HUES64 (cell line): ENCODE results near the gene MAPK6.

ENCODE experiments used
- H3K27ac ChIP-seq: 2 replicates; pipeline ENCODE4 v1.7.0; 2013; ENCODE audit warnings: low read depth, low read length, inconsistent platforms
- H3K27me3 ChIP-seq: 2 replicates; pipeline ENCODE4 v1.6.1; 2013; ENCODE audit warnings: mild to moderate bottlenecking, low read length; ENCODE audit not compliant: insufficient read depth
- H3K36me3 ChIP-seq: 2 replicates; pipeline ENCODE4 v1.6.1; 2013; ENCODE audit warnings: mild to moderate bottlenecking, low read length; ENCODE audit not compliant: insufficient read depth
- H3K4me1 ChIP-seq: 2 replicates; pipeline ENCODE4 v1.6.1; 2013; ENCODE audit warnings: mild to moderate bottlenecking, low read length, moderate library complexity; ENCODE audit not compliant: insufficient read depth
- H3K4me3 ChIP-seq: 2 replicates; pipeline ENCODE4 v1.5.1; 2013; ENCODE audit warnings: mild to moderate bottlenecking, low read length, moderate library complexity
- H3K9ac ChIP-seq: 2 replicates; pipeline ENCODE4 v1.6.1; 2013; ENCODE audit warnings: mild to moderate bottlenecking, low read depth, low read length
- H3K9me3 ChIP-seq: 2 replicates; pipeline ENCODE4 v1.6.1; 2013; ENCODE audit warnings: low read depth, low read length; ENCODE audit not compliant: insufficient read depth
- WGBS: fragments of 150-250, 120-280 bp; methylation state at CpG from one replicate; pipeline ENCODE4 v1.1.7; 2013; ENCODE audit warnings: missing lambda C conversion rate; 5-methylcytosine and 5-hydroxymethylcytosine counted together

The MAPK6 gene

GRCh38 chr15:52112203-52112750 lies 93.3 kb downstream of the MAPK6 start:
- Histone ChIP-seq H3K4me3 (peak overlapping the region; percentile 49), H3K9ac (peak overlapping the region; percentile 76)
- 6% methylated on average over 61 of the region's 61 CpGs for WGBS

GRCh38 chr15:52113235-52113634 lies 94.2 kb downstream of the MAPK6 start:
- H3K4me1 ChIP-seq, result peaks cover 3% of the 10 kb centered on the region; the same call in 1 of the 2 replicates
- peaks cover 42% of the 10 kb centered on the region for H3K27me3 ChIP-seq
- WGBS, result 97% methylated on average over 3 of the region's 3 CpGs
- no peak overlapping the region for H3K27ac ChIP-seq
- H3K36me3 ChIP-seq, result no peaks in the 10 kb centered on the region
- H3K9me3 ChIP-seq, result no peaks in the 10 kb centered on the region
- no peak overlapping the region for H3K4me3 ChIP-seq
- no peak overlapping the region for H3K9ac ChIP-seq

More at GRCh38 chr15:52112203-52112750, 93.3 kb downstream of the MAPK6 start:
- Histone ChIP-seq H3K27me3 (peaks cover 42% of the 10 kb centered on the region), H3K36me3 (no peaks in the 10 kb centered on the region), H3K27ac (no peak overlapping the region), H3K4me1 (peaks cover 3% of the 10 kb centered on the region; the same call in 1 of the 2 replicates), H3K9me3 (no peaks in the 10 kb centered on the region)

GRCh38 chr15:52113708-52114107 lies 94.7 kb downstream of the MAPK6 start:
- no peak overlapping the region for H3K27ac ChIP-seq
- H3K27me3 ChIP-seq, result peaks cover 42% of the 10 kb centered on the region
- peaks cover 3% of the 10 kb centered on the region; the same call in 1 of the 2 replicates for H3K4me1 ChIP-seq
- H3K9me3 ChIP-seq, result no peaks in the 10 kb centered on the region
- H3K9ac ChIP-seq, result no peak overlapping the region
- no peaks in the 10 kb centered on the region for H3K36me3 ChIP-seq
- no peak overlapping the region for H3K4me3 ChIP-seq

DNA sequence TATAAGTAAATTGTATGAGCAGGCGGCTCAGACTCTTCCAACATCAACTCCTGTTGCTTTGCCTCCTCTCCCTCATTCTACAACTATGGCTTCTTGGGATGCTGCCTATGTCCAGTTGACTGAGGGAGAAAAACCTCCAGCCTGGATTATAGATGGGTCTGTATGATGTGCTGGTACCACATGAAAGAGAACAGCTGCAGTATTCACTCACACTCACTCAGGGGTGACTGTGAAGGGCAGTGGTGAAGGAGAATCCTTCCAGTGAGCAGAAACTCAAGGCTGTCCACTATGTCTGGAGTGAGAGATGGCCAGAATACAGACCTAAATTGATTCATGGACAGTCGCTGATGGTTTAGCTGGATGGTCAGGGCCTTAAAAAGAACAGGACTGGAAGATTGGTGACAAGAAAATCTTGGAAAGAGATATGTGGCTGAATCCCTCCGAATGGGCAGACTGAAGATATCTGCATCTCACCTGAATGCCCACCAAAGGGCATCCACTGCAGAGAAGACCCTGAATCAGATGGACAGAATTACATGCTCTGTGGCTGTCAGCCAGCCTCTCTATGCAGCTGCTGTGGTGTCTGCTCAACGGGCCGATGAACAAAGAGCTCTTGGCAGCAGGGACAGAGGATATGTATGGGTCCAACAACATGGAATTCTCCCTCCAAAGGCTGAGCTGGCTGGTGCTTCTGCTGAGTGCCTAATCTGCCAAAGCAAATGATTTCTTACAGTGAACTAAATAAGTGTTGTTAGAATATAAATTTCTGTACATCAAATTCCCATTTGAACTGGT lies 95.4 kb downstream of the MAPK6 start:
- H3K9me3 ChIP-seq, result no peaks in the 10 kb centered on the region
- peaks cover 3% of the 10 kb centered on the region; the same call in 1 of the 2 replicates for H3K4me1 ChIP-seq
- no peak overlapping the region for H3K4me3 ChIP-seq
- peaks cover 42% of the 10 kb centered on the region for H3K27me3 ChIP-seq
- no peaks in the 10 kb centered on the region for H3K36me3 ChIP-seq
- no peak overlapping the region for H3K9ac ChIP-seq
- H3K27ac ChIP-seq, result no peak overlapping the region
- WGBS, result 88% methylated on average over 4 of the region's 5 CpGs

DNA sequence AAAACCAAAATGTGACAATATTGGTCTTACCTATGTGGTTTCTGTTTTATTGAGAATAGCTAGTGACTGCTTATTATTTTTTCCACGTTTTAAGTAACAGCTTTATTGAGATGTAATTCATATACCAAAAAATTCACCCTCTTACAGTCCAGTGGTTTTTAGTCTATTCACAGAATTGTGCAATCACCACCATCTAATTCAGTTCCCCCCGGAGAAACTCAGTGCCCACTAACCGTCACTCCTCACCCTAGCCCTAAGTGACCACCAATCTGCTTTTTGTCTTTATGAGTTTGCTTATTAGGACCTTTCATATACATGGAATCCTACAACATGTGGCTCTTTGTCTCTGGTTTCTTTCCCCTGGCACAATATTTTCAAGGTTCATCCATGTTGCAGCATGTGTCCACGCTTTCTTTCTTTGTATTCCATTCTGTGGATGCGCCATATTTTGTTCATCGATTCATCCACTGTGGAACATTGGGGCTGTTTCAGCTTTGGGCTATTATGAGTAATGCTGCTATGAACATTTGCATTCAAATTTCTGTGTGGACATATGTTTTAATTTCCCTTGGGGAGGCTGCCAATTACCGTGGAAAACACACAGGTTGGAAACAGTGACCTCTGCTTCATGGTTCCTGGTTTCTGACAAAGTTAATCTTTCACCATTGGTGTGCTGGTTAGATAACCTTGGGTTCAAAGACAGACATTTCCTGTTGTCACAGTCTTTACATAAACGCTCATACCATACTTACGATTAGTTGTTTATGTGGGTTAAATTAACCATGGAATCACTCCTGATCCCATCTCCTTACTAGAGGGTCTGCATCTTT lies 96.8 kb downstream of the MAPK6 start:
- H3K4me3 ChIP-seq, result no peak overlapping the region
- H3K9me3 ChIP-seq, result no peaks in the 10 kb centered on the region
- H3K9ac ChIP-seq, result no peak overlapping the region
- 93% methylated on average over 6 of the region's 9 CpGs for WGBS
- no peak overlapping the region for H3K27ac ChIP-seq
- peaks cover 3% of the 10 kb centered on the region; the same call in 1 of the 2 replicates for H3K4me1 ChIP-seq
- peaks cover 36% of the 10 kb centered on the region for H3K27me3 ChIP-seq
- H3K36me3 ChIP-seq, result no peaks in the 10 kb centered on the region
